Non-pigmented ciliary epithelial cell (primary cell): Measurements from ENCODE around the gene UGP2.

ENCODE experiments used
- DNase-seq: peaks from one replicate; pipeline ENCODE4 v3.0.0-alpha.2; 2010; ENCODE audit warnings: low read depth

UGP2 gene

DNA sequence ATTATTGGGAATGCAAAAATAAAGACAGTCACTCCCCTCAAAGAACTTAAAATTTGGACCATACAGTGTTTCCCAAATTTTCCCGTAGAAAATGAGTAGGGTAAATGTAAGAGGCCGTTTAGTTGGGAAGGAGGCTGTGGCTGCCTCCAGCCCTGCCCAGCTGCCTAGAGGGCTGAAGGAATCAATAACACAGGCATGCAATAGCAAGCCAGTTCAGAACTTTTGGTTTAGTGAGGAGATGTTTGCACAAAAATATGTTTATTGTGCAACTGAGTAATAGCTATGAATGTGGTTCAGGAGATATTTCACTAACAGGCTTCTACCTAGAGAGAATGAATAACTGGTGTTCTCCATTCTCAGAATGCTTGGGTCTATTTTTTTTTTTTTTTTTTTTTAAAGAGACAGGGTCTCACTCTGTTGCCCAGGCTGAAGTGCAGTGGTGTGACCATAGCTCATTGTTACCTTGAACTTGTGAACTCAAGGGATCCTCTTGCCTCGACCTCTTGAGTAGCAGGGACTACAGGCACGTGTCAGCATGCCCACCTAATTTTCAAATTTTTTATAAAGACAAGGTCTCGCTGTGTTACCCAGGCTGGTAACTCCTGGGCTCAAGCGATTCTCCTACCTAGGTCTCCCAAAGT, 23.6 kb downstream of the UGP2 start:
- DNase-seq, result no peak

DNA sequence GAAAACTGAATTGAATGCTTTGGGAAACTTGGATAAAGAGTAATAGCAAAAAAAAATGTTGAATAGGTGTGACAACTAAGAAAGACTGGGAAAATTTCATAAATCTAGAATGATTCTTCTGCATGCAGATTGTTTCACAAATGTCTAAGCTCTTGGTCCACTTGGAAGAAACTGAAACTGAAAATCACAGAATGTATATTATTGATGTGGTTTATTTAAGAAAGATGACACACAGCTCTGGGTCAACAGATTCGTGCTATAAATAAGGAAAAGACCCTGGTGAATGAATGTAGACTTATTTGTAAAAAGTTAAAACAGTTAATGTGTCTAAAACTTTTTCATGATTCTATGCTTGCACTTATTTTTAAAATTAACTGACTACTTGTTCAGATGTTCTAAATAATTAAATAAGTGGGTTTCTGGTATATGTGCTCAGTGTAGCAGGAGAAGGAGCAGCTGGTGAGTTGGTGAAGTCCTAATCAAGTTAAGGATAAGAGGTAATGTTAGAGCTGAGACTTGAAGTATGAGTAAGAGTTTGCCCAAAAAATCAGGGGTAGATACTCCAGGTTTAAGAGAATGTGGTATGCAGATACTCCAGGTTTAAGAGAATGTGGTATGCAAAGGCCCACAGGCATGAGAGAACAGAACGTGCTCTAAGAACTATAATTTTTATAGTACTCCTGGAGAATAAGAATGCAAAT, 24.5 kb downstream of the UGP2 start:
- no peak for DNase-seq

DNA sequence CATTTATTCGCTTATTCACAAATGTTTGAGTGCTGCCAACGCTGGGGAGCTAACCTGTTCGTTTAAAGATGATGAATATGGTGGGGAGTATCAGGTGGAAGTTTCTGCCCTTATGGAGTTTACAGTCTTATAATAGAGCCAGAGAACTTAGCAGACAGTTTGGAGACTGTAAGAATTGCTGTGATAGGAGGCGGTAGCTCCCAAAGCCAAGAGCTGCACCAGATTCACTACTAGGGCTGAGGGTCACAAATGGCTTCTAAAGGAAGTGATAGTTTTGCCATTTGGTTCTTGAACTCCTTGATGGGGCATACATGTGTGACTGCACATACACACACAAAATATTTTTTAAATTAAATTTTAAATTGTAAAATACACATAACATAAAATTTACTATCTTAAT, 29.0 kb downstream of the UGP2 start:
- DNase-seq, result no peak

DNA sequence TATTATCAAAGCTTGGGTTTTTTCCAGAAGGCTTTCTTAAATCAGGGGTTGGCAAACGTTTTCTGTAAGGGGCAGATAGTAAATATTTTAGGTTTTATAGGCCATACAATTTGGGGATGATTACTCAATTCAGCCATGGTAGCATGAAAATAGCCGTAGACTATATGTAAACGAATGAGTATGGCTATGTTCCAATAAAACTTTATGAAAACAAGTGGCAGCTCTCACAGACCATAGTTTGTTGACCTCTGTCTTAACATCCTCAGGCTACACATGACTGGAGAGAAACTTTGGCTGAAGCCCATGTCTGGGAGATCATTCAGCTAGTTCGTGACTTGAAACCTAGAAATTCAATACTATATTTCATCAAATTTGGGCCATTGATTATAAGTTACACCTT, 30.2 kb downstream of the UGP2 start:
- no peak for DNase-seq

DNA sequence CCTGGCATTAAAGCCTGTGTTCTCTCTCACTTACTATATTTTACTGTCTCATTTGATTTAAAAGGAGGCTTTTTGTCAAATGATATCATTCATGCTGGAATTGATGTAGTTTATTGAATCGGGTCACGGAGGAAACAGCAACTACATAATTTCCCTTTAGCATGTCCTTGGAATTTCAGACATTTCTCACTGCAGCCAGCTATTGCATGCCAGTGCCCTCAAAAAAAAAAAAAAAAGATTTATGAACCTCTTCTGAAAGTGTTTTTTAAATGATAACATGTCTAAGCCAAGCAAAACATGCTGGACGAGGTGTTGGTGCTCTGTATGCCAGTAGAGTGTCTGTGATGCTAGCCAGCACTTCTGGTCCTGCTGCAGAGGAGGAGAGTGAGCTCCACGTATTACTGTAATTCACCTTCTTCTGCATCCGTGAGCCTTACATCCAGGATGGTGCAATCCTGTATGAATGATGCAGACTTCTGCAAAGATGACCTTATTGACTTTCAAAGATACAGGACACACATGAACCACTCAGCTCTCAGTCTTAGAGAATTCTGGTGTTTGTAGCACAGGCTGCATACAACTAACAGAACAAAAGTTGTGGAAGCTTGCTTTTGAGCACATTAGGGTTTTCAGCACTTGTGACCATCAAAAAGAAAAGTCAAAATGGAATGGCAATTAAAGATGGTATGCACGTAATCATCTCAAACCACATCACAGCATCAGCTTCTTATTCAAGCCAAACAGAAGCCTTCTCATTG, 31.1 kb downstream of the UGP2 start:
- no peak for DNase-seq

DNA sequence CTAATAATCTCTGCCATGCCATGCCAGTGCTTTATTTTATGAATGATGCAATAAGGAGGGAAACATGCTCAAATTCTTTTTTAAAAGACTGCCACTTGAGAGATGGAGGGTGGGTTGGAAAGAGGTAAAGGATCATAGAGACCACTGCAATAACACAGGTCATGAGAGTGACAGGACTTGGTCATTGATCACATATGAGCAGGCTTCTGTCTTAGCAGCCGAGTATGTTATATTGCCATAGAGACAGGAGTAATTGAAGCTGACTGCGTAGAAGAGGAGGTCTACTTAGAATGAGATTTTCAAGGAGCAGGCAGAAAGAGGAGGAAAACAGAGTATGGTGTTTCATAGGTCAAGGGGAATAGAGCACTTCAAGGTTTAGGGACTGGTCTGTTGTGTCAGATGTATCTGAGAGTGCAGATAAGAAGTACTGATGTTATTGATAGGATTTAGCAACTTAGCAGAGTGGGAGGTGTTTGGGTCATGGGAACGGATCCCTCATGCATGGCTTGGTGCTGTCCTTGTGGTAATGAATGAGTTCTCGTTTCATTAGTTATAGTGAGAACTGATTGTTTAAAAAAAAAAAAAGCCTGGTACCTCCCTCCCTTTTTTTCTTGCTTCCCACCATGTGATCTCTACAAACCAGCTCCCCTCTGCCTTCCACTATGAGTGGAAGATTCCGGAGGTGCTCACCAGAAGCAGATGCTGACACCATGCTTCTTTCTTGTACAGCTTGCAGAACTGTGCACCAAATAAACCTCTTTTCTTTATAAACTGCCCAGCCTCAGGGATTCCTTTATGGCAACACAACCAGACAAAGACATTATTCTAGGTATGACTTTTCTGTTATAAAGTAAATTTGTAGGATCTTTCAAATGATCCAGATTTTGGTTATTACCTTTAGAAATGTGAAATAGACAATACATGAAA, 32.8 kb downstream of the UGP2 start:
- no peak for DNase-seq

DNA sequence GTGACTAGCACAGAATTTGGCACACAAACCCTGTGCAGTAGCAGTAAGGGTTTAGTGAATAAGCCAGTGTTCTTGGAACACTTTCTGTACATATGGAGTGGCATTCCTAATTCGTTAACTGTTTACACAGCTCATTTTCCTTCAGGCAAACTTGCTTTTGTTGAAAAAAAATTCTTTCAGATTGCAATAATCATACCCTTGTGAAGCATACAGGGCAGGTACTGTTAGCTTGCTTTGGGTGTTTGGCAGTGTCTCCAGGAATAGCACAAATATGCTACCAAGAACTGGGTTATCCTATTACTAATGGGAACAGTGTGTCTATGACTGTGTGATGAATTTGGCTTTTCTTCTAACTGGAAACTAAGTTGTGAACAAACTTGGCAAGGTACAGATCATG, 33.4 kb downstream of the UGP2 start:
- DNase-seq, result no peak

DNA sequence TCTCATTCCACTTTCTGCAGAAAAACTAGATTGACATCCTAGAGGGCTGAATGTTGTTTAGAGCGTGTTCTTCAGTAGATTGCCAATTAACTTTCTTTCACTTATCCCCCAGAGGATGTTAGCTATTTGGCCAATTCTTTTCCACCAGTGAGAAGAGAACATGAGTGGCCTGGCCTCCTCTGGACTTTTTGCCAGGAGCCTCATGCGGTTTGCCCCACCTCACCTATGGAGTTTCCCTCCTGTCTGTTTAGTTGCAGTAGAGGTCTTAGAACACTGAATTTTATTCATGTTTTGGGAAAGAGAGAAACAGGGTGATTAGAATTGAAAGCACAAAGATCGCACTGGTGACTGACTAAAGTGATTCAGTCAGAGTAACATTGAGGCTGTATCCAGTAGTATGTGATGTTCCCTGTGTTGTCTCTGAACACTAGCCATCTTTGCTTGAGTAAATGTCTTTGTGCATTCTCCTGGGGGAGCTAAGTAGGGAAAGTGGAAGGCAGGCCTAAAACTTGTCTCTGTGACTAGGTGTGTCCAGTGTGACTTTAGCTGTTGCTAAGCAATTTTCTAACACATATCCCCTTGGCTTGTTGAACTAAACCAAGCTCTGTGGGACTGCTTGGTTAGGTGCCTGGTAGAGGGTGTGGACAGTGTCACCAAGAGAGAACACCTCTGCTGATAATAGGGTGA, 34.0 kb downstream of the UGP2 start:
- no peak for DNase-seq

DNA sequence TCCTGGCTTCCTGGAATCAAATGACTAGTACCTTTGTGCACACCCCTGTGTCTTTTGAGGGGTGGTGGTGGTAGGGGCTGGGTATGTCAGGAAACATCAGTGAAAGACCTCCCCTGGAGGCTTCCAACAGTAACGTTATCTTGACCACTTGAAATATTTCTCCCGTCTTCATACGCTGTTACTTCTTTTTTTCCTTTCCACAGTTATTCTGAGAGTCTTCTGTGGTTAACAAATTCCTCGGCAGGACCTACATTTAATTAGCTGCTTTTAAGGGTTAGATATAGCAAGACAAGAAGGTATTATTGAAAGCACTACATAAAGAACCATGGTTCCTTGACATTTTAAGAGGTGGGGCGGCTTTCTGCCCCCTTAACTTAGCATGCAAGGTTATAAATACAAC, 34.6 kb downstream of the UGP2 start:
- DNase-seq, result no peak

DNA sequence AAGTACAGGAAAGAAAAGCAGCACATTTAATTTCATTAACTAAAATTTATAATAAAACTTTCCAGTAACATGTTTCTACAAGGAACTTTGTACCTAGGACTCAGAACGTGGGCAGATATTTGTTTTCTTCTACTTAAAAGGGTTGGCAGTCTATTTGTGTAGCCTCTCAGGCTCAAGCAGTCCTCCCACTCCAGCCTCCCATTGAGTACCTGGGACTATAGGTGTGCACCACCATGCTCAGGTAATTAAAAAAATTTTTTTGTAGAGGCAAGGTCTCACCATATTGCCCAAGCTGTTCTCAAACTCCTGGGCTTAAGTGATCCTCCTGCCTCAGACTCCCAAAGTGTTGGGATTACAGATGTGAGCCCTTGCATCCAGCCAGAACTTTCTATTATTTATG, 36.8 kb downstream of the UGP2 start:
- no peak for DNase-seq

DNA sequence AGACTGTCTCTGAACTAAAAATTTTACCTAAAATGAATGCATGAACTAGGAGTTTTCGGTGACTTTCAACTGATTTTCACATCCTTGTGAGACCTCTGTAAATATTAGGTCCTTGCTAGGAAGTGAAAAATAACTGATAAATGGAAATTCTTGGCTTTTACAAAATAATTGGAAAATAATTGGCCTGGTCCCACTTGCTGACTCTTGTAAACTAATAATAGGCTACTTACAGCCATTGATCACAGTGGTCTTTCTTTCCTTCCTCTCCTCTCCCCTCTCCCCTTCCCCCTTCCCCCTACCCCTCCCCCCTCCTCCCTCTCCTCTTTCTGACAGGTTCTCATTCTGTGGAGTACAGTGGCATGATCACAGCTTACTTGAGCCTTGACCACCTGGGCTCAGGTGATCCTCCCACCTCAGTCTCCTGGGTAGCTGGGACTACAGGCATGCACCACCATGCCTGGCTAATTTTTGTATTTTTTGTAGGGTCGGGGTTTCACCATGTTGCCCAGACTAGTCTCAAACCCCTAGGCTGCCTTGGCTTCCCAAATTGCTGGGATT, 38.3 kb downstream of the UGP2 start:
- no peak for DNase-seq

DNA sequence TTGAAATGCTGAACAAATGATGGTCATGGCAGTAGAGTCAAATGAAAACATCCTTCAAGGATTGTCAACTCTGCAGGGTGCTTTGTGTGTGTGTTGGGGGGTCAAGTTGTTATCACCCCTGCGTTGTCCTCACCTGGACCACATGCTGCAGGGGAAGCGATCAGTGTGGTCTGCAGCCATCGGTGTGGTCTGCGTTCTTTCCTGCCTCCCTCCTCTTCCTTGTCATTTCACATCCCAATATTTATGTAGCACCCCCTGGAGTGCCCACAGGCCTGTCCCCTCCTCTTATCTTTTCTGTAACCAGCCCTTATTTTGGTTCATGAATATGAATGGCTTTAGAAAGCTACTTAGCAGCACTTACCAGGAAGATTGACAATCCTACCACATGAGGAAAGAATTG, 38.9 kb downstream of the UGP2 start:
- no peak for DNase-seq

DNA sequence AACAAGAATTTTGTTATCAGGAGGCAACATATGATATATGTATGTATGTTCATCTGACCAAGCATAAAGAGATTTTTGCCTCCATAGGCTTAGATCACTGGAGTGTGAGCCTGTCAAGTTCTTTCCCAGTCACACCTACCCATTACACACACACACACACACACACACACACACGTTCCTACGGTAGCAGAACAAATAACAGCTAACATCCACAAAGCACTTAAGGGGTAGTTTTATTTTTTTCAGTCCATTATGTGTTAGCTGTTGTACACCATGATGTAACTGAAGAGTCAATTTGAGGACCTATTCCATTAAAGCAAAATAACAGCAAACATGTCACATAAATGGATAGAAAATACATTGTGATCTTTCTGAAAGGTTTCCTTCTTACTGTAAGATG, 39.5 kb downstream of the UGP2 start:
- DNase-seq, result no peak

DNA sequence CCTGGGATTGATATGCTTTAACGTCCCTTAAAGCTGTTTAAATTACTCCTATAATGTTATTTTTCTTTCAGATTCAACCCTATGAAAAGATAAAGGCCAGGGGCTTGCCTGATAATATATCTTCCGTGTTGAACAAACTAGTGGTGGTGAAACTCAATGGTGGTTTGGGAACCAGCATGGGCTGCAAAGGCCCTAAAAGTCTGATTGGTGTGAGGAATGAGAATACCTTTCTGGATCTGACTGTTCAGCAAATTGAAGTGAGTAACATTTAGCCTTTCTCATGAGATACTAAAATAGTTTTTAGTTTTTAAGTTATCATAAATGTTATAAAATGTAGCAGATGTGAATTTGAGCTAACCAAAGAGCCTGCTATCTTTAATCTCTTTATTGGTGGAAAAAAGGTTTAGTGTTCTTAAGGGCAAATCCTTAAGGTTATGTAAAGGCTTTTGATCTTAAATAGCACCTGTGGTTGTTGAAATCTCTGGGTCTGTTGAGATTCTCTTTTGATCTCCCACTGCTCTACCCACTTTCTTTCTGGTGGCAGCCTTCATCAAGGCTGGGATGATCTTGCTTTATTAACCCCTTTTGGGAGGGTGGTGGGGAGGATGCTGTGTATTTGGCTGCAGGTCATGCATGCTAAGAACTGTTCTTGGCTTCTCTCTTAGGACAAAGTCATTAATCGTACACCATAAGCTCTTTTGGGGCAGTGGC, 40.9 kb downstream of the UGP2 start:
- DNase-seq, result no peak

DNA sequence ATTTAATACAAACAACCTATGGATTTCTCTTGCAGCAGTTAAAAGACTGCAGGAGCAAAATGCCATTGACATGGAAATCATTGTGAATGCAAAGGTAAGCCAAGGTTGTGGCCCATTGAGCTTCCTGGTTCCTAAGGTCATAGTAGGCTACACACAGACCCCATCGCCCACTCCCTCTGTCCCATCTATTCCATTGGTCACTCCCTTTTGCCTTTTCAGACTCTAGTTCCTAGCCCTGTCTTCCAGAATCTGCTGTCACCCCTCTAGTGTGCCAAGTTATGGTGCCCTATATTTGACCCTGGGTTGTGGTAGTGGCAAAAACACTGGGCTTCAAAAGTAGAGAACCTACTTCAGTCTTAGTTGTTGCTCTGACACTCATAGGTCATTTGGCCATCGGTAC, 44.7 kb downstream of the UGP2 start:
- DNase-seq, result no peak

DNA sequence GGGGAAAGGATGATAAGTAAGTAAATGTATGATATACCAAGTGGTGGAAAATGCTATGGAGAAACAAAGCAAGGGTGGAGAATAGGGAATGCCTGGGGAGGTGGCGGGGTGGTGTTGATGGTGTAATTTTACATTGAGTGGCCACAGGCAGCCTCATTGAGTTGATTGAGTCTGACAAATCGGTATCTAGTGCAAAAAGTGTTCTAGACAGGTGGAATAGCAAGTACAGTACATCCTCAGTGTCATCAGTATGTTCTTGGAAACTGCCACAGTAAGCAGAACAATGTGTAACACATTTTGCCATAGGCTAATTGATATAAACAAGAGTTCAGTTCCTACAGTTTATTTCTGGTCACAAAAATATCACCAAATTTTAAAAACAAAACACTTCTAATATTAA, 46.4 kb downstream of the UGP2 start:
- DNase-seq, result no peak

DNA sequence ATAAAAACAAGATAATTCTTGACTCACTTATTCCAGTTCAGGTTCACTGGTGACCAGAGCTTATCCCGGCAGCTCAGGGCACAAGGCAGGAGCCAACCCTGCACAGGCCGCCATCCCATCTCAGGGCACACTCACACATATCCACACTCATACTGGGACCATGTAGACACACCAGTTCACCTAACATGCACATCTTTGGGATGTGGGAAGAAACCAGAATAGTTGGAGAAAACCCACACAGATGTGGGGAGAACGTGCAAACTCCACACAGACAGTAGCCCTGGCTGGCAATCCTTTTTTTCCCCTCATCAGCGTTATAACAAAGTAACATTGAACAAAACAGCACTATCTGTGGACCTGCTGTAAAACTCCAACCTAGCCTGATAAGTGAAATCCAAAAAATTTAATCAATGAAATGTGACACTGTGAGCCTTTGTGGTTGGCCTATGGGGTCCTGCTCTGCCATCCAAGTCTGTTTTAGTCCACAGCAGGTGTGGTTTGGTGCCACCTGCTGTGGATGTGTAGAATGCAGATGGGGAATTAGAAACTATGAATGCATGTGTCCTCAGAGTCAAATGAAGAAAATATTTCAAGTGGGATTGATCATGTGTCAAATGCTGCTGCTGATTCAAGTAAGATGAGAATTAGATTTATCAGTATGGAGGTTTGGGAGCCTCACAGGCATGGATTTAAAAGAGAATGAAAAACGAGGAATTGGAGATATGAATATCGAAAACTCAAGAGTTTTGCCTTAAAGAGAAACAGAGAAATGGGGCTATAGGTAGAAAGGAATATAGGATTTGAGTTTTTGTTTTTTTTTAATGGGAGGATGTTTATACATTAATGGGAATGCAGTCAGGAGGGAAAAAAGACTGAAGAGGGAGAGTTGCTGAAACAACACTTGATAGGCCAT, 47.0 kb downstream of the UGP2 start:
- DNase-seq, result no peak

DNA sequence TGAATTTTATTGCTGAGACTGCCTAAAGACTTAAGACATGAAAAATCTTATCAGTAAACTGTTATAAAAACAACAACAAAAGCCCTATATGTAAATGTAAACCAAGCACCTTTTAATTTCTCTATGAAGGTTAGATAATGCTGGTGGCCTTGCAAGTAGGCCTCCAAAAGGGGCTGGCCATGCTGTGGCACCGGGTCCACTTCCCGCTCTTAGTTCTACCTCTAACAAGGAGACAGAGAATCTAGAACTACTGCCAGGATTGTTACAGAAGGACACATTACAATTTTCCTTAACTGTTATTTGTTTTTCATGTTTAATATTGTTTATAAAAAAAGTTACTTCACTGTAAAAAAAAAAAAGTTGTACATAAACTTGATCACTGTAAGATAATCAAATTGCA, 49.0 kb downstream of the UGP2 start:
- DNase-seq, result no peak

DNA sequence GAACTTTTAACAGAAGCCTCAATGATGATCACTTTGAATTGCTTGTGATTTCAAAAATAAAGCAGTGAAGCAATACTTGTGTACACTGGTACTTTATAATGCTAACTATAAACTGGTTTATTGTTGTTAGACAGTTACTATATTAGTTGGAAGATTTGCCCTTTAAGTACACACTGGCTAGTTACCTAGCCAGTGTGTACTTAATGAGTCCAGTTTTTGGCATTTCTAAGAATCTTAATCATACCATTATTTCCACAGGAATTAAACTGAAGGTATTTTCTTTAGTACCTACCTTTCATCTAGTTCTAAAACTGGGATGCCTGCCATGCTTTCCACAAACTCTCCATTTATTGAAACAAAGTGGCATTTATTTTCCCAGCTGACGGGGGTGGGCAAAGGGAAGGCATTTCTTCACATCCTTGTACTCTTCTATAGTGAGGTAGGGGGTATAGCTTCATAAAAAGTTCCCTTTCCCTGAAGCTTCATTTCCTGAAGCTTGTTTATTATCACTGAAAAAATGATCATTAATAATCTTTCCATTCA, 49.9 kb downstream of the UGP2 start:
- no peak for DNase-seq
